ENCODE data around the gene KRTAP12-1.
"Not testable (repeated sequence)": the region's sequence is repeated elsewhere in the genome, so short reads cannot be mapped to it uniquely, and the experiment has no call there.

- not testable (repeated sequence) for TF ChIP-seq CTCF (IDR thresholded peaks at IDR 0.05; ENCODE audit: low read length); EZH2 (IDR thresholded peaks at IDR 0.05; ENCODE audit: borderline replicate concordance, low read length)
Measured at GRCh38 chr21:44646366-44647221, 35.4 kb downstream of the KRTAP12-1 start, which contains the start of gene KRTAP10-11.

Data from OCI-LY1 (cell line).